ENCODE data around the gene TRIM67.

DNA sequence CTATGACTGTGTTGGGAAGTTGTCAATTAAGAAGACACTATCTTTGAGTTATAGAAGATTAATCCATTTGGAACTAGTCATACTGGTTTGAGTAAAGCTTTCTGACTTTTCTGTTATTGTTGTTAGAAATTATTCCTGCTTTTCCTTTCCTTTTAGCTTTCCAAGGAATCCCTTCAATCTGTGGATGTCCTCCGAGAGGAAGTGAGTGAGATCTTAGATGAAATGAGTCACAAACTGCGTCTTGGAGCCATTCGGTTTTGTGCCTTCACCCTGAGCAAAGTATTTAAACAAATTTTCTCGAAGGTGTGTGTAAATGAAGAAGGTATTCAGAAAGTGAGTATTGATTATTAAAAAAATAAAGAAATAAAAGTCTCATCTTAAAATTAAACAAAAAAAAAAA is 98.5 kb downstream of the TRIM67 start:
- TF ChIP-seq ZNF24 (IDR thresholded peaks at IDR 0.05) (no peak), TEAD4 (IDR thresholded peaks at IDR 0.05; ENCODE audit: low read length) (no peak), TEAD4 (CRISPR knock-in tag; IDR thresholded peaks at IDR 0.05; ENCODE audit: borderline replicate concordance) (no peak), HOXB6 (CRISPR knock-in tag; IDR thresholded peaks at IDR 0.05; ENCODE audit: borderline replicate concordance) (no peak), HDAC3 (IDR thresholded peaks at IDR 0.05; ENCODE audit: borderline replicate concordance, partially characterized antibody) (no peak), CEBPB (tag; IDR thresholded peaks at IDR 0.05) (no peak), ZNF431 (CRISPR knock-in tag; IDR thresholded peaks at IDR 0.05) (no peak), RNF2 (IDR thresholded peaks at IDR 0.05) (no peak), RFX5 (IDR thresholded peaks at IDR 0.05; ENCODE audit: low read depth, low read length) (no peak), ARID2 (IDR thresholded peaks at IDR 0.05) (no peak)
- TF ChIP-seq, protein P1, sequence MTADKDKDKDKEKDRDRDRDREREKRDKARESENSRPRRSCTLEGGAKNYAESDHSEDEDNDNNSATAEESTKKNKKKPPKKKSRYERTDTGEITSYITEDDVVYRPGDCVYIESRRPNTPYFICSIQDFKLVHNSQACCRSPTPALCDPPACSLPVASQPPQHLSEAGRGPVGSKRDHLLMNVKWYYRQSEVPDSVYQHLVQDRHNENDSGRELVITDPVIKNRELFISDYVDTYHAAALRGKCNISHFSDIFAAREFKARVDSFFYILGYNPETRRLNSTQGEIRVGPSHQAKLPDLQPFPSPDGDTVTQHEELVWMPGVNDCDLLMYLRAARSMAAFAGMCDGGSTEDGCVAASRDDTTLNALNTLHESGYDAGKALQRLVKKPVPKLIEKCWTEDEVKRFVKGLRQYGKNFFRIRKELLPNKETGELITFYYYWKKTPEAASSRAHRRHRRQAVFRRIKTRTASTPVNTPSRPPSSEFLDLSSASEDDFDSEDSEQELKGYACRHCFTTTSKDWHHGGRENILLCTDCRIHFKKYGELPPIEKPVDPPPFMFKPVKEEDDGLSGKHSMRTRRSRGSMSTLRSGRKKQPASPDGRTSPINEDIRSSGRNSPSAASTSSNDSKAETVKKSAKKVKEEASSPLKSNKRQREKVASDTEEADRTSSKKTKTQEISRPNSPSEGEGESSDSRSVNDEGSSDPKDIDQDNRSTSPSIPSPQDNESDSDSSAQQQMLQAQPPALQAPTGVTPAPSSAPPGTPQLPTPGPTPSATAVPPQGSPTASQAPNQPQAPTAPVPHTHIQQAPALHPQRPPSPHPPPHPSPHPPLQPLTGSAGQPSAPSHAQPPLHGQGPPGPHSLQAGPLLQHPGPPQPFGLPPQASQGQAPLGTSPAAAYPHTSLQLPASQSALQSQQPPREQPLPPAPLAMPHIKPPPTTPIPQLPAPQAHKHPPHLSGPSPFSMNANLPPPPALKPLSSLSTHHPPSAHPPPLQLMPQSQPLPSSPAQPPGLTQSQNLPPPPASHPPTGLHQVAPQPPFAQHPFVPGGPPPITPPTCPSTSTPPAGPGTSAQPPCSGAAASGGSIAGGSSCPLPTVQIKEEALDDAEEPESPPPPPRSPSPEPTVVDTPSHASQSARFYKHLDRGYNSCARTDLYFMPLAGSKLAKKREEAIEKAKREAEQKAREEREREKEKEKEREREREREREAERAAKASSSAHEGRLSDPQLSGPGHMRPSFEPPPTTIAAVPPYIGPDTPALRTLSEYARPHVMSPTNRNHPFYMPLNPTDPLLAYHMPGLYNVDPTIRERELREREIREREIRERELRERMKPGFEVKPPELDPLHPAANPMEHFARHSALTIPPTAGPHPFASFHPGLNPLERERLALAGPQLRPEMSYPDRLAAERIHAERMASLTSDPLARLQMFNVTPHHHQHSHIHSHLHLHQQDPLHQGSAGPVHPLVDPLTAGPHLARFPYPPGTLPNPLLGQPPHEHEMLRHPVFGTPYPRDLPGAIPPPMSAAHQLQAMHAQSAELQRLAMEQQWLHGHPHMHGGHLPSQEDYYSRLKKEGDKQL (CRISPR knock-in tag; IDR thresholded peaks at IDR 0.05; ENCODE audit: borderline replicate concordance) = no peak

Data from K562 (cell line).